Esophagus mucosa (tissue), 1 donor: ENCODE data around the gene SMOC1. TPM values are rescaled to one million over a fixed set of nuclear protein-coding genes. Genes with fewer than 3 reads are reported as not detected.

ENCODE experiments used
- ATAC-seq: fragments of 200-7000 bp; cut with Tn5 transposase; one replicate; pipeline ENCODE4 v1.9.1; 2020
- total RNA-seq: library from RNA; stranded (reverse); gene quantifications from one replicate; pipeline ENCODE4 v1.2.4, GENCODE V29; 2023
- donor health status: DM: yes; HTN: yes; CAD: no.

Gene SMOC1
- total RNA-seq, 1 donor from 2014 or later, result 0.12 TPM

- no peak for ATAC-seq
Observed at GRCh38 chr14:69983317-69983716, 104.1 kb downstream of the SMOC1 start.

- no peak for ATAC-seq
Observed at GRCh38 chr14:69985463-69985862, 106.2 kb downstream of the SMOC1 start.

- no peak for ATAC-seq
Observed at GRCh38 chr14:69986336-69986735, 107.1 kb downstream of the SMOC1 start.

GRCh38 chr14:69987406-69988121 is 108.3 kb downstream of the SMOC1 start:
- no peak for ATAC-seq

- ATAC-seq, result no peak
Observed at GRCh38 chr14:69988979-69989378, 109.8 kb downstream of the SMOC1 start.

GRCh38 chr14:69989622-69990021 is 110.4 kb downstream of the SMOC1 start:
- ATAC-seq, result no peak

GRCh38 chr14:69990323-69990722 is 111.1 kb downstream of the SMOC1 start:
- ATAC-seq, result no peak

GRCh38 chr14:69991422-69991821 is 112.2 kb downstream of the SMOC1 start:
- ATAC-seq, result no peak

GRCh38 chr14:69992564-69992963 is 113.3 kb downstream of the SMOC1 start:
- no peak for ATAC-seq

- ATAC-seq, result no peak
Observed at GRCh38 chr14:69993326-69993725, 114.1 kb downstream of the SMOC1 start.

- ATAC-seq, result no peak
Observed at GRCh38 chr14:69994002-69994401, 114.8 kb downstream of the SMOC1 start.

- ATAC-seq, result peak; percentile 86
Observed at GRCh38 chr14:69996216-69996615, 117.0 kb downstream of the SMOC1 start.

GRCh38 chr14:69997849-69998248 is 118.6 kb downstream of the SMOC1 start:
- no peak for ATAC-seq

- ATAC-seq, result peak; percentile 50
Observed at GRCh38 chr14:69999261-69999674, 120.1 kb downstream of the SMOC1 start.

- no peak for ATAC-seq
Observed at GRCh38 chr14:70000601-70001000, 121.4 kb downstream of the SMOC1 start.

- ATAC-seq, result no peak
Observed at GRCh38 chr14:70002589-70003346, 123.6 kb downstream of the SMOC1 start.

GRCh38 chr14:70004791-70005190 is 125.6 kb downstream of the SMOC1 start:
- no peak for ATAC-seq

- no peak for ATAC-seq
Observed at GRCh38 chr14:70005281-70005805, 126.1 kb downstream of the SMOC1 start.

- no peak for ATAC-seq
Observed at GRCh38 chr14:70006699-70007098, 127.5 kb downstream of the SMOC1 start.

GRCh38 chr14:70008284-70009262 is 129.4 kb downstream of the SMOC1 start:
- no peak for ATAC-seq

- ATAC-seq, result peak; percentile 79
Observed at GRCh38 chr14:70009961-70010360, 130.7 kb downstream of the SMOC1 start.

- ATAC-seq, result no peak
Observed at GRCh38 chr14:70011098-70011497, 131.9 kb downstream of the SMOC1 start.

- no peak for ATAC-seq
Observed at GRCh38 chr14:70011708-70012107, 132.5 kb downstream of the SMOC1 start.
